GM18511 (cell line): Measurements from ENCODE around the gene TTC22.

Source experiments
- ATAC-seq: cut with Tn5 transposase; IDR thresholded peaks from one replicate; pipeline ENCODE4 v1.9.1; 2021; ENCODE audit warnings: mild to moderate bottlenecking, moderate library complexity; ENCODE audit not compliant: unreplicated experiment

TTC22 gene

GRCh38 chr1:54808443-54809207 lies 7.5 kb upstream of the TTC22 start:
- ATAC-seq: no peak

- no peak for ATAC-seq
These were observed 6.6 kb upstream of the TTC22 start for GRCh38 chr1:54807756-54808155.

DNA sequence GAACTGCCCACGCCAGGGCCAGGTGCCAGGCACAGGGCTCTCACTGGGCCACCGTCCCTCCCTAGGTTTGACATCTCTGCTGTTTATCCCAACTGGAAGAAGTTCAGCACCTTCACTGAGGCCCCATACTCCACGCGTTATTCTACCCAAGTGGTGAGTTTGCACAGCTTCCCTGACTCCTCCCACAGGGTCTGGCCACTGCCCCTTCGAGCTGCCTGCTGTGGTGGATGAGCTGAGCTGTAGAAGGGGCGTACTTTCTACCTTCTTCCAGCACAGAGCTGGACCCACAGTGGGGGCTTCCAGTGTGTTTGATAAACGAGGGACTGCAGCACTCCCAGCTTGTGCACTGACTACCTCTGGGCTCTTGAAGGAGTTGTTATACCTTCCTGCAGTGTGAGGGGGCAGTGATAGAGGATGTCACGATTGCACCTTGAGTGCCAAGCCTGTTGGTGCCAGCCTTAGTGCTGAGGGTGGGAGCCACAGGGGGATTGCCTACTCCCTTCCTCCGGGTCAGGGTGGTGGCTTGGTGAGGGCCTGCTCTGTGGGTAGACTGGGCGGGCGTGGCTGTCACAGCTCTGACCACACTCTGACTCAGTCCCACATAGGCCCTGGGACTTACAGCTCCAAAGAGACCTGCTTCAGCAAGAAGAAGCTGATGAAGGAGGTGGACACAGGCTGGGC lies 5.9 kb upstream of the TTC22 start:
- no peak for ATAC-seq

DNA sequence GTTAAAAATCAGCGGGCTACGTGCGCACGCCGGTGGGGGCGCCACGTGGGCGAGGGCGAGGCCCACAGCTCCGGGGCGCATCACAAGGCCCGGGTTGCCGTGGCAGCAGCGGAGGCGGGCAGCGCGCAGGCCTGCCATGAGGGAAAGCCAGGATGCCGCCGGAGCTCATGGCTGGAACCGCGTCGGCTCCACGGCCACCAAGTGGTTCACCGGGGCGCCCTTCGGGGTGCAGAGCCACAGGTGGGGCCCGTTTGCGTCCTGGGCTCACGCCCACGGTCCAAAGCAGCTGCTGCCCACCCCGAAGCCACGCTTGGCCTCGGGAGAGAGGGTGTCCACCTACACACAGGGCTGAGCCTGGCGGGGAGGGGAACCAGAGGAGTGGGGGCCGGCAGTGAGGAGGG lies 4.9 kb upstream of the TTC22 start:
- ATAC-seq: no peak

DNA sequence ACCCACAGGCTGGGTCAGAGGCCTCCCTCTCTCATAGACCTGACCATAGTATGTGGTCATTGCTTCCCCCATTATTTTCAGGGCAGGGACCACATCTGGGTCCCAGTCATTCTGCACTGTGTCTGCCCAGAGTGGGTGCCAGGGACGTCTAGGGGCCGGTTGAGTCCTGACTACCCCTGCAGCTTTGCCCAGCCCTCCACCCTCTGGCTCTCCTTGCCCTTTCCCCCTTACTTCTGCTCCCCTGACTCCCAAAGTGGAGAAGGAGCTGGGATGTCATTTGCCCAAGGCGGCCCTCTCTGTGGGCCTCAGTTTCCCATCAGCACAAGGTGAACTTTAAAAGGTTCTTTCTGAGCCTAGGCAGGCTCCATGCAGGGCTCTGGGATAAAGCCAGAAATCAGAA lies 4.3 kb upstream of the TTC22 start:
- no peak for ATAC-seq

GRCh38 chr1:54804471-54805132 lies 3.5 kb upstream of the TTC22 start:
- no peak for ATAC-seq

DNA sequence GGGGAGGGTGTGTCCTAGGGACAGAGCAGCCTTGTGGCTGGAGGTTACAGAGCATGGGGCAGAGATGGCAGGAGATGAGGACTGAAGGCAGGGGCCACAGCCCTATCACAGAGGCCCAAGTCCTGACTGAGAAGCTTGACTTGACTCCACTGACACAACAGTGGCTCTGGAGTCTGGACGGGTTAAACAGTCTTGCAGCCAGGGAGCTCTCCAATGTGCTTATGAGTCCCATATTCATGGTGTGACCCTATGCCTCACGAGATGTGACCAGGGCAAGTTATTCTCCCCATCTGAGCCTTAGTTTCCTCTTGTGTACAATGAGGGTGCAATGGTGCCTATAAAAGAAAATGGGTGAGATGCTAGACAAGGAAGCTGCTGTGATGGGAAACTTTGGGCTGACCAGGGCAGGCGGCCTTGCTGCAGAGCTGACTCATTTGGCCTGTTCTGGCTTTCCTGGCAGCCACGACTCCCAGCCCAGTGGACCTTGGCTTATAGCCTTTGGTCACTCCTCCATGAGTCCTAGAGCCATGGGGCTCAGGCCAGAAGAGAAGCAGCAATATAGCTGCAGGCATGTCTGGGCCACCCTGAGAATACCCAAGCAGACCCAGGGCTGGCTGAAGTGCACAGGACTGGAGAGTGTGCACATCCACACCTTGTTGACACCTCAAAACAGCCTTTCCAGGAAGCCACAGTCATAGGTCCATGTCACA lies 2.8 kb upstream of the TTC22 start:
- ATAC-seq: no peak

- ATAC-seq: no peak
These were observed 853 bp downstream of the TTC22 start for GRCh38 chr1:54800041-54800898.

- no peak for ATAC-seq
These were observed 2.1 kb downstream of the TTC22 start for GRCh38 chr1:54798769-54799641.

DNA sequence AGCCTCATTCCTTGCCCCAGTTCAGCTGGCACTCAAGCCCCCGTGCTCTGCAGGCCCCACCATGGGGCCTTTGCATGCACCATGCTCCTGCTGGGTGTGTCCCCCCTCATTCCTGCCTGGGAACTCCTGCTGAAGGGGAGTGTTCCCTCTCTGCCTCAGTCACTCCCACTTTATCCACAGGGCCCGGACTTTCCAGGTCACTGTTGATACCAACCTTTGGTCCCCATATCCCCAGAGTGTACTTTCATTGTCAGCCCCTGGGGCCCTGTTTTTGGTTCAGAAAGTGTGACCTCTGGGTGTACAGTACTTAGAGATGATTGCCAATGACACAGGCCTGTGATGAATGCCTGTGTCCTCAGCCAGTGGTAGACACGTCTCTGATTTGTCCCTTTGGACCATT lies 2.9 kb downstream of the TTC22 start:
- ATAC-seq: no peak

GRCh38 chr1:54796902-54797301 lies 4.2 kb downstream of the TTC22 start:
- ATAC-seq: no peak

GRCh38 chr1:54795841-54796468 lies 5.2 kb downstream of the TTC22 start:
- ATAC-seq: no peak

DNA sequence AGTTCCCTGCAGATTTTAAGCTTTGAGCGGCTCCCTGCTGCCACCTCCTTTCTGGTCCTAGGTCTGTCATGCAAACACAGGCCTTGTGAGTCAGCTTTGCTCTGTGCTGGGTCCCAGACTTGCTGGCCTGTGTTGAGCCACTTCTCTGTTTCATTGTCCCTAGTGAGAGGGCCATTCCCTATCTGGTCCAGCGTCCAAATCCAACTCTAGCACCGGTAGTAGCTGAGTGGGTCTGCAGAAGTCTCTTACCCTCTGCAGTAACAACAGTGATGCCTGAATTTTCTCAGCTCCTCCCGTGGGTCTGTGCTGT lies 5.8 kb downstream of the TTC22 start:
- ATAC-seq: no peak

DNA sequence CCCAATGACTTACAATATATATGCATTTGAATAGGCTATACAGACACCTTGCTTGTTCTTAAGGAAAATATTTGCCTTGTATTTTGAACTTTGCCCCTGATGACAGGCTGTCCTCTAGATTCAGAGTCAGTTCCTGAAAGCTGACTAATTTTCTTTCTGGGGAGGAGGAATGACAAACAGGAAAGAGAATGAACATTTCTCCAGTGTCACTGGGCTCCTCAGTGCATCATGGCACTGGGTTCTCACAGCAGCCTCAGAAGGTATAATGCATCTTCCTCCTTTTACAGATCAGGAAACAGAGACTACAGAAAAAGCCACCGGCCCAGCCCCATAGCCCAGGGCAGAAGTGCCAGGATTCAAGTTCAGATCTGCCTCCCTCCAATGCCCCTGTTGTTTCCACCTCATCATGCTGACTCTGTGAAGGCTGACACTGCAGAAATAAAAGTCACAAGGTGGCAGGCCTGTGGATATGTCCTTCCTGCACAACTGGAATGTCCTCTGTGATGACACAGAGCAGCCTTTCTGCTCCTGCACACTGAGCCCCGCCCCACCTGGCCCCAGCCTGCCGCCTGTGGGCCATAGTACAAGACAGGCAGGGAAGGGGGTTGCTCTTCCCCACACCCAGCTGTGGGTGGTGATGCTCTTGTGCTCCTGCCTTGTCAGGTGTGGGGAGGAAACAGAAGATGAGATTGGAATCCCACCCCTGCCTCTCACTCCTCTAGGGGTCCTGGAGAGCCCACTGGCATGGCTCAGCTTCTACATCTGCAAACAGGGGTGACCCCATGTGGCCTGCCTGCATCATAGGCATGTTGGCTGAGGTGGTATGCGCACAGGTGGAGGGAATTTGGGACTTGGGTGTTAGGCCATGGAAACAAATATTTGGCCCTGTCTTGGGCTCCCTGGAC lies 6.4 kb downstream of the TTC22 start:
- no peak for ATAC-seq

DNA sequence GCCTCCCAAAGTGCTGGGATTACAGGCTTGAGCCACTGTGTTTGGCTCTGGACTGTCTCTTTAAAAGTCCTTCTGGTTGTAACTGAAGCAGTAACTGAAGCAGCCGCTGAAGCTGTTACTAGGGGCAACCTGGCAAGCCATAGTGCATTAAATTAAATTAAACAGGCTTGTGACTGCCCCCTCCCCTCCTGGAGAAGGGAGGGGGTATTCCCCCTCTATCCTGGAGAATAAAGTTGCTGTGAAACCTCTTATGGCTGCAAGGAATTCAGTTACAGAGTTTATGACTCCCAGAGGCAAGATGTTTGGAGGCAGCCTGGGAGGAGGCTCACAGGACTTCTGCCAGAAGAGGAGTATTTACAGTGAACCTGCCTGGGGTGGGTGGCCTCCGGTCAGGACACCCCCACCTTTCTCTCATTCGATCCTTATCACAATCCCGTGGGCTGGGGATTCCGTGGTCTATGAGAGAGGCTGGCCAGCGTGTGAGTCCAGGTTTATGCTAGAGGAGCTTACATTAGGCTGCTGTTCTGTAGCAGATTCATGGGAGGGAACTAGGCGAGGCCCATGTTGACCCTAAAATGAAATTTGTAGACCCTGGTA lies 8.3 kb downstream of the TTC22 start:
- ATAC-seq: no peak

DNA sequence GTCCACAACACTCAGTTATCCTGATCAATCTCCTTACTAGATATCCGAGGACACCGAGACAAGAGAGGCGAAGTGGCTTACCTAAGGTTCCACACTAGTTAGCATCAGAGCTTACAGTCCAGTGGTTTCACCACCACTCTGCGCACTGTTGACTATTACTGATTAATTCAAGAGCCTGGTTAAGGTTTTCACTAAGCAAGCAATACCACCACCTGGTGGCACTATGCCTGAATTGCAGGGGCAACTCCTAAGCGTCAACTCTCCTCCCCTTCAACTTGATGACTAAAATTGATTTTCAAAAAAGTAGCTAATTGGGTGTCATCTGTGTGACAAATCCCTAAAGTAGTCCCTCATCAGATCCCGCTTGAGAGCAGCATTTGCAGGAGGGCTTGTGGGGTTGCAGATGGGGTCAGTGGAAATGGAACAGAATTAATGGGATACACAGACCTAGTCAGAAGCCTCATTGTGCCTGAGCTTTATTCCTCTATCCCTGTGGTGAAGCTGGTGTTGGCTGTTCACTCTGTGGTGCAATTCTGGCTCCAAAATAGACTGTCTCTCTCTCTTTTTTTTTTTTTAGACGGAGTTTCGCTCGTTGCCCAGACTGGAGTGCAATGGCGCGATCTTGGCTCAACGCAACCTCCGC lies 9.1 kb downstream of the TTC22 start:
- no peak for ATAC-seq

- no peak for ATAC-seq
These were observed 12.7 kb downstream of the TTC22 start for GRCh38 chr1:54788459-54788858.
